GM23248 (cell line): Measurements from ENCODE around the gene UGT1A4. TPM values are rescaled to one million over a fixed set of nuclear protein-coding genes. Genes with fewer than 3 reads are reported as not detected.

Source experiments
- DNase-seq: peaks from one replicate; pipeline ENCODE4 v3.0.0-alpha.2; 2015
- H2AFZ ChIP-seq: fragments of 200-600 bp; sonication (generic); 2 replicates; pipeline ENCODE4 v1.6.1; 2016; ENCODE audit warnings: antibody characterized with exemption
- H3F3A ChIP-seq: fragments of 200-600 bp; sonication (generic); 2 replicates; pipeline ENCODE4 v1.6.1; 2016; ENCODE audit warnings: mild to moderate bottlenecking, antibody characterized with exemption, mixed run types; ENCODE audit not compliant: insufficient read depth
- H3K27ac ChIP-seq: fragments of 200-600 bp; sonication (generic); 2 replicates; pipeline ENCODE4 v1.5.1; 2016; ENCODE audit warnings: mild to moderate bottlenecking
- H3K27me3 ChIP-seq: fragments of 200-600 bp; sonication (generic); replicated peaks from 2 replicates; pipeline ENCODE4 v1.6.1; 2016; ENCODE audit warnings: mild to moderate bottlenecking; ENCODE audit not compliant: insufficient read depth
- H3K36me3 ChIP-seq: fragments of 200-600 bp; sonication (generic); 2 replicates; pipeline ENCODE4 v1.6.1; 2016; ENCODE audit warnings: low read depth, mild to moderate bottlenecking
- H3K4me1 ChIP-seq: fragments of 200-600 bp; sonication (generic); 2 replicates; pipeline ENCODE4 v1.6.1; 2016; ENCODE audit warnings: mild to moderate bottlenecking; ENCODE audit not compliant: insufficient read depth
- H3K4me2 ChIP-seq: fragments of 200-600 bp; sonication (generic); one replicate; pipeline ENCODE4 v1.6.1; 2016; ENCODE audit warnings: mild to moderate bottlenecking; ENCODE audit not compliant: unreplicated experiment
- H3K4me3 ChIP-seq: fragments of 200-600 bp; sonication (generic); 2 replicates; pipeline ENCODE4 v1.5.1; 2016; ENCODE audit warnings: mild to moderate bottlenecking
- H3K79me2 ChIP-seq: fragments of 200-600 bp; sonication (generic); 2 replicates; pipeline ENCODE4 v1.6.1; 2016; ENCODE audit warnings: mild to moderate bottlenecking; ENCODE audit not compliant: insufficient read depth
- H3K9ac ChIP-seq: fragments of 200-600 bp; sonication (generic); 2 replicates; pipeline ENCODE4 v1.6.1; 2016; ENCODE audit warnings: mild to moderate bottlenecking
- H3K9me2 ChIP-seq: fragments of 200-600 bp; sonication (generic); 2 replicates; pipeline ENCODE4 v1.6.1; 2016; ENCODE audit warnings: mixed run types, mild to moderate bottlenecking, moderate library complexity; ENCODE audit not compliant: insufficient read depth
- H3K9me3 ChIP-seq: fragments of 200-600 bp; sonication (generic); one replicate; pipeline ENCODE4 v1.6.1; 2017; ENCODE audit warnings: low read depth
- H4K20me1 ChIP-seq: fragments of 200-600 bp; sonication (generic); 2 replicates; pipeline ENCODE4 v1.6.0; 2016; ENCODE audit not compliant: insufficient read depth
- EZH2 ChIP-seq: fragments of 200-600 bp; sonication (generic); IDR thresholded peaks from 2 replicates; pipeline ENCODE4 v1.6.1; 2018; ENCODE audit warnings: antibody characterized with exemption, mild to moderate bottlenecking; ENCODE audit not compliant: insufficient read depth, poor library complexity, severe bottlenecking
- EZH2phosphoT487 ChIP-seq: fragments of 200-600 bp; sonication (generic); IDR thresholded peaks from 2 replicates; pipeline ENCODE4 v1.6.1; 2018; ENCODE audit warnings: antibody characterized with exemption, moderate library complexity, mild to moderate bottlenecking, low read depth; ENCODE audit not compliant: insufficient read depth
- WGBS, 2 experiments: methylation state at CpG; one replicate each; pipeline ENCODE4 v1.1.6; 2015 to 2017; ENCODE audit warnings: low lambda C conversion rate in 2 of 2, low coverage in 1 of 2; ENCODE audit errors: missing lambda C conversion rate in 2 of 2; 5-methylcytosine and 5-hydroxymethylcytosine counted together
- in situ Hi-C: fragments of 300-500 bp; cut with MboI; formaldehyde crosslinking; loops from 2 replicates; pipeline ENCODE4 v1.15.0; 2020
- polyA plus RNA-seq: library from polyadenylated mRNA; unstranded; fragments of >200 nt; fragmentation: Nextera tagmentation; extraction: Ambion mirVana; gene quantifications from 2 replicates; pipeline ENCODE4 v1.2.1, GENCODE V29; 2016
- total RNA-seq: library from RNA; depleted of rRNA; stranded (reverse); fragments of >200 nt; shearing (Covaris generic); gene quantifications from 2 replicates; pipeline ENCODE4 v1.2.3, GENCODE V29; 2014

The UGT1A4 gene
- total and polyA plus RNA-seq, 2 experiments from 2014 or later = not detected

GRCh38 chr2:233756429-233757081 lies 38.0 kb downstream of the UGT1A4 start:
- WGBS, 2 experiments = 42 to 45% methylated on average over 7 of the region's 7 CpGs
- no peaks in the 10 kb centered on the region for H3K36me3 ChIP-seq

GRCh38 chr2:233758141-233758540 lies 39.6 kb downstream of the UGT1A4 start:
- DNase-seq = no peak
- Histone ChIP-seq H4K20me1 (no peaks in the 10 kb centered on the region), H2AFZ (no peak overlapping the region), H3K4me3 (no peak overlapping the region), H3K9ac (no peak overlapping the region), H3K4me1 (no peaks in the 10 kb centered on the region), H3K27ac (no peak overlapping the region), H3K4me2 (no peak overlapping the region), H3K9me2 (no peaks in the 10 kb centered on the region), H3K36me3 (no peaks in the 10 kb centered on the region), H3K9me3 (no peaks in the 10 kb centered on the region), H3K79me2 (no peaks in the 10 kb centered on the region), H3K27me3 (0 out of 2 replicates have a peak, but pooled peaks cover 4% of the 10 kb centered on the region), H3F3A (no peaks in the 10 kb centered on the region)
- TF ChIP-seq EZH2 (no peak), EZH2phosphoT487 (no peak)
- in situ Hi-C loops = no loop called here

More at GRCh38 chr2:233756429-233757081, 38.0 kb downstream of the UGT1A4 start:
- H2AFZ ChIP-seq = no peak overlapping the region
- no peaks in the 10 kb centered on the region for H3K9me3 ChIP-seq
- H3K9me2 ChIP-seq = no peaks in the 10 kb centered on the region
- H3K79me2 ChIP-seq = no peaks in the 10 kb centered on the region
- no peak overlapping the region for H3K4me2 ChIP-seq
- TF ChIP-seq EZH2phosphoT487 = no peak
- TF ChIP-seq EZH2 = no peak
- in situ Hi-C loops = no loop called here
- no peaks in the 10 kb centered on the region for H3K4me1 ChIP-seq
- H3K27me3 ChIP-seq = 0 out of 2 replicates have a peak, but pooled peaks cover 4% of the 10 kb centered on the region
- no peaks in the 10 kb centered on the region for H3F3A ChIP-seq
- DNase-seq = no peak
- H3K4me3 ChIP-seq = no peak overlapping the region
- H3K9ac ChIP-seq = no peak overlapping the region
- H3K27ac ChIP-seq = no peak overlapping the region
- H4K20me1 ChIP-seq = no peaks in the 10 kb centered on the region

- Histone ChIP-seq H3K4me2 (no peak overlapping the region), H3F3A (peaks cover 4% of the 10 kb centered on the region; the same call in 1 of the 2 replicates), H3K9me2 (no peaks in the 10 kb centered on the region), H3K9me3 (no peaks in the 10 kb centered on the region), H3K4me1 (peaks cover 4% of the 10 kb centered on the region), H3K9ac (no peak overlapping the region), H3K36me3 (no peaks in the 10 kb centered on the region), H3K4me3 (no peak overlapping the region), H3K27ac (no peak overlapping the region), H2AFZ (no peak overlapping the region), H4K20me1 (no peaks in the 10 kb centered on the region), H3K79me2 (no peaks in the 10 kb centered on the region), H3K27me3 (0 out of 2 replicates have a peak, but pooled peaks cover 4% of the 10 kb centered on the region)
- TF ChIP-seq EZH2phosphoT487 (no peak), EZH2 (no peak)
- WGBS, 2 experiments = 58 to 63% methylated on average over 2 of the region's 2 CpGs
- no peak for DNase-seq
- in situ Hi-C loops = no loop called here
Observed at GRCh38 chr2:233758849-233759248, 40.3 kb downstream of the UGT1A4 start.

GRCh38 chr2:233760043-233760442 lies 41.5 kb downstream of the UGT1A4 start, which contains the start of gene UGT1A1:
TSS of gene UGT1A1 (plus strand) at chr2:233760270. CDS start at chr2:233760288, 18 bp downstream.
- 41 to 47% methylated on average over 6 of the region's 6 CpGs for WGBS, 2 experiments
- H3K9ac ChIP-seq = no peak within 1 kb of the TSS
- no peaks in the 10 kb centered on the region for H3K79me2 ChIP-seq
- no peaks in the 10 kb centered on the region for H4K20me1 ChIP-seq
- no peaks in the 10 kb centered on the region for H3K9me2 ChIP-seq
- no peak for TF ChIP-seq EZH2
- no peak for TF ChIP-seq EZH2phosphoT487
- H2AFZ ChIP-seq = no peak within 1 kb of the TSS
- H3K4me1 ChIP-seq = peaks cover 15% of the 10 kb centered on the region
- no peaks in the 10 kb centered on the region for H3K36me3 ChIP-seq
- 0 out of 2 replicates have a peak, but pooled peaks cover 4% of the 10 kb centered on the region for H3K27me3 ChIP-seq
- H3F3A ChIP-seq = peaks cover 12% of the 10 kb centered on the region; the same call in 1 of the 2 replicates
- DNase-seq = no peak
- in situ Hi-C loops = no loop called here
- H3K27ac ChIP-seq = no peak within 1 kb of the TSS
- H3K4me3 ChIP-seq = no peak within 1 kb of the TSS
- H3K4me2 ChIP-seq = no peak within 1 kb of the TSS
- no peaks in the 10 kb centered on the region for H3K9me3 ChIP-seq
